GM23338 (cell line): Measurements from ENCODE around the gene MAOA. TPM values are rescaled to one million over a fixed set of nuclear protein-coding genes. Genes with fewer than 3 reads are reported as not detected.

Experiments
- ATAC-seq: fragments of 200-7000 bp; cut with Tn5 transposase; 3 replicates; pipeline ENCODE4 v1.9.1; 2020
- DNase-seq: peaks from one replicate; pipeline ENCODE4 v3.0.0-alpha.2; 2015; ENCODE audit warnings: low spot score
- H2AFZ ChIP-seq: fragments of 200-600 bp; sonication (generic); 2 replicates; pipeline ENCODE4 v1.8.0; 2016; ENCODE audit warnings: antibody characterized with exemption, mild to moderate bottlenecking, moderate library complexity
- H3F3A ChIP-seq: fragments of 200-600 bp; sonication (generic); replicated peaks from 2 replicates; pipeline ENCODE4 v1.8.0; 2017; ENCODE audit warnings: antibody characterized with exemption, mixed run types, low read depth
- H3K27ac ChIP-seq: fragments of 200-600 bp; sonication (generic); 2 replicates; pipeline ENCODE4 v1.6.1; 2016; ENCODE audit warnings: low read depth
- H3K27me3 ChIP-seq: fragments of 200-600 bp; sonication (generic); 2 replicates; pipeline ENCODE4 v1.8.0; 2016; ENCODE audit warnings: mild to moderate bottlenecking, mixed run types, moderate library complexity; ENCODE audit not compliant: insufficient read depth
- H3K36me3 ChIP-seq: fragments of 200-600 bp; sonication (generic); 2 replicates; pipeline ENCODE4 v1.8.0; 2016; ENCODE audit warnings: mild to moderate bottlenecking; ENCODE audit not compliant: insufficient read depth
- H3K4me1 ChIP-seq: fragments of 200-600 bp; sonication (generic); 2 replicates; pipeline ENCODE4 v1.8.0; 2016; ENCODE audit warnings: mild to moderate bottlenecking, moderate library complexity; ENCODE audit not compliant: insufficient read depth
- H3K4me2 ChIP-seq: fragments of 200-600 bp; sonication (generic); 2 replicates; pipeline ENCODE4 v1.7.1; 2017; ENCODE audit warnings: mixed run types
- H3K4me3 ChIP-seq: fragments of 200-600 bp; sonication (generic); 2 replicates; pipeline ENCODE4 v1.6.1; 2016; ENCODE audit warnings: mixed run types
- H3K79me2 ChIP-seq: fragments of 200-600 bp; sonication (generic); replicated peaks from 2 replicates; pipeline ENCODE4 v1.8.0; 2017; ENCODE audit warnings: mild to moderate bottlenecking; ENCODE audit not compliant: insufficient read depth
- H3K9me2 ChIP-seq: fragments of 200-600 bp; sonication (generic); 2 replicates; pipeline ENCODE4 v1.8.0; 2017; ENCODE audit not compliant: insufficient read depth
- H4K20me1 ChIP-seq: fragments of 200-600 bp; sonication (generic); replicated peaks from 2 replicates; pipeline ENCODE4 v1.8.0; 2017; ENCODE audit warnings: mild to moderate bottlenecking; ENCODE audit not compliant: insufficient read depth
- H3K27ac Mint-ChIP-seq: 2 replicates; pipeline ENCODE4 v1.8.0; 2020; ENCODE audit warnings: inconsistent platforms, mild to moderate bottlenecking, moderate library complexity, mixed read lengths
- H3K27me3 Mint-ChIP-seq: 3 replicates; pipeline ENCODE4 v1.8.0; 2022; ENCODE audit warnings: low read depth, mild to moderate bottlenecking, moderate library complexity, mixed read lengths, inconsistent platforms; ENCODE audit not compliant: insufficient read depth, poor library complexity
- H3K36me3 Mint-ChIP-seq: 3 replicates; pipeline ENCODE4 v1.8.0; 2021; ENCODE audit warnings: low read depth, mild to moderate bottlenecking, inconsistent platforms, moderate library complexity, mixed read lengths
- H3K4me1 Mint-ChIP-seq: 3 replicates; pipeline ENCODE4 v1.8.0; 2020; ENCODE audit warnings: mild to moderate bottlenecking, inconsistent platforms, mixed read lengths
- H3K4me3 Mint-ChIP-seq: 3 replicates; pipeline ENCODE4 v1.8.0; 2021; ENCODE audit warnings: moderate library complexity, mild to moderate bottlenecking, inconsistent platforms, mixed read lengths
- H3K9me3 Mint-ChIP-seq: 3 replicates; pipeline ENCODE4 v1.8.0; 2020; ENCODE audit warnings: moderate library complexity, mild to moderate bottlenecking, inconsistent platforms, mixed read lengths
- CTCF ChIP-seq, 2 experiments: fragments of 200-600 bp in 1 of 2; sonication (generic) in 1 of 2; conservative IDR thresholded peaks; 2 replicates each; pipeline versions ENCODE4 v1.5.1 to v1.6.1; 2016 to 2017; ENCODE audit warnings: antibody characterized with exemption in 2 of 2, low read depth in 2 of 2, mild to moderate bottlenecking in 2 of 2, moderate library complexity in 1 of 2
- ETS1 ChIP-seq: IDR thresholded peaks from 2 replicates; pipeline ENCODE4 v1.6.1; 2016; ENCODE audit warnings: antibody characterized with exemption
- REST ChIP-seq: IDR thresholded peaks from one replicate; pipeline ENCODE4 v1.6.1; 2018; ENCODE audit warnings: antibody characterized with exemption; ENCODE audit not compliant: unreplicated experiment
- ZNF462 ChIP-seq: fragments of 250-450 bp; sonication (Bioruptor Pico); IDR thresholded peaks from 2 replicates; pipeline ENCODE4 v1.5.0; 2020; ENCODE audit warnings: mild to moderate bottlenecking, moderate library complexity
- polyA plus RNA-seq: library from polyadenylated mRNA; unstranded; fragments of >200 nt; fragmentation: Nextera tagmentation; extraction: Ambion mirVana; gene quantifications from 2 replicates; pipeline ENCODE4 v1.2.1, GENCODE V29; 2016
- total RNA-seq: library from RNA; depleted of rRNA; stranded (reverse); fragments of >200 nt; shearing (Covaris generic); gene quantifications from 2 replicates; pipeline ENCODE4 v1.2.3, GENCODE V29; 2014

The MAOA gene
- total and polyA plus RNA-seq, 2 experiments from 2014 or later = 3.2 to 5.2 TPM

GRCh38 chrX:43718546-43718945 lies 62.4 kb downstream of the MAOA start:
- Histone ChIP-seq H4K20me1 (no peaks in the 10 kb centered on the region), H3K27me3 (no peaks in the 10 kb centered on the region), H3K4me1 (no peaks in the 10 kb centered on the region), H3K4me2 (no peak overlapping the region), H3K27ac (no peak overlapping the region), H2AFZ (no peak overlapping the region), H3K79me2 (no peaks in the 10 kb centered on the region), H3K9me2 (no peaks in the 10 kb centered on the region), H3F3A (no peaks in the 10 kb centered on the region), H3K4me3 (no peak overlapping the region), H3K36me3 (no peaks in the 10 kb centered on the region)
- no peak overlapping the region for H3K27ac Mint-ChIP-seq
- TF ChIP-seq ZNF462 (CRISPR knock-in tag) (no peak), ETS1 (no peak), REST (no peak), CTCF (conservative IDR thresholded peaks at IDR 0.05; ENCODE audit: low read depth in 2 of 2) (no peak)
- no peak overlapping the region for H3K4me3 Mint-ChIP-seq
- H3K27me3 Mint-ChIP-seq = no peaks in the 10 kb centered on the region
- ATAC-seq = no peak
- DNase-seq = no peak
- no peaks in the 10 kb centered on the region; the same call in 2 of the 3 replicates for H3K9me3 Mint-ChIP-seq
- H3K36me3 Mint-ChIP-seq = no peaks in the 10 kb centered on the region; the same call in 2 of the 3 replicates
- H3K4me1 Mint-ChIP-seq = no peaks in the 10 kb centered on the region
